ACHN (cell line): Measurements from ENCODE around the gene CAT.
"Not testable (repeated sequence)": the region's sequence is repeated elsewhere in the genome, so short reads cannot be mapped to it uniquely, and the experiment has no call there.

ENCODE experiments used
- DNase-seq: peaks from one replicate; pipeline ENCODE4 v3.0.0-alpha.2; 2015
- in situ Hi-C: cut with HindIII; loops from 2 replicates; pipeline ENCODE4 v1.10.0; 2017; ENCODE audit warnings: low sequenced_read_pairs, low pct_ligation_motif_present, low pct_unique_long_range_greater_than_20kb

Gene CAT

DNA sequence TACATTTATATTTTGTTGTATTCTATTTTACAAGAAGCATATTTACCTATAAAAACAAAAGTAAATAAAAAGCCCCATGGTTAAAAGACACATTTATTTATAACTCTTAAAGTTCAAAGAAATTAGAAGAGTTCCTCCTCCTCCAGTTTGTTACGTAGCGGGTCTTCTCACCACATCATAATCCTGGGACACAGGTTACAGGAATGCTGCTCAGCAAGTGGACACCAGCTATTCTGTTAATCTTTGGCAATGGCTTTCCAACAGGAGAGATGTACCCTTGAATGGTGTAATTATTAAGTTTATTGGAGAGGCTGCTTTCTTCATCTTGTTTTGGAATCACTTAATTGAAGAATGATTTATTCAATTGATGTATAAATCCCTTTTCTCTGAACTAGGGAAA, 19.6 kb upstream of the CAT start:
- in situ Hi-C loops = no loop called here

DNA sequence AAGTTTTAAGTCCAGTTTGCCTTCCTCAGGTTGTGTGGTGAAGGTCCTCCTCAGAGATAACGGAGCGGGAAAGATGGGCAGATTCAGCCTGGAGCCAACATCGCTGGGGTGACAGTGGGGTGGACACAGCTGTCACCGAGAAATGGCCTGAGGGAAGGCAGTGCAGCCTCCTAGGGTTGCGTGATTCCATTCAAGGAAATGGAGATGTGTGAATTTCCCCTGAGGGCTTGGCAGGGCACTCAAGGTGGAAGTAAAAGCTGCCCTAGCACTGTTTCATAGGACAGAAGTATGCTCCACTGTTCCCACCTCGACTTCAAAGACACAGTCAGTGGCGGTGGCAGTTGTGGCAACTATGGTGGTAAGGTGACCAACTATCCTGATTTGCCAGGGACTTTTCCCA, 15.4 kb upstream of the CAT start:
- DNase-seq = no peak
- in situ Hi-C loops = no loop called here

More for the DNA sequence above, 19.6 kb upstream of the CAT start:
- DNase-seq = no peak

DNA sequence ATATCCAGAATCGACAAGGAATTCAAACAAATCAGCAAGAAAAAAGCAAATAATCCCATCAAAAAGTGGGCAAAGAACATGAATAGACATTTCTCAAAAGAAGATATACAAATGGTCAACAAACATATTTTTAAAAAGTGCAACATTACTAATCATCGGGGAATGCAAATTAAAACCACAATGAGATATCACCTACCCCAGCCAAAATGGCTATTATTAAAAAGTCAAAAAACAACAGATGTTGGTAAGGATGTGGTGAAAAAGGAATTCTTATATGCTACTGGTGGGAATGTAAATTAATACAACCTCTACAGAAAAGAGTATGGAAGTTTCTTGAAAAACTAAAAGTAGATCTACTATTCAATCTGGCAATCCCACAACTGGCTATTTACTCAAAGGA, 13.9 kb upstream of the CAT start:
- DNase-seq, in situ Hi-C loops: not testable (repeated sequence)

DNA sequence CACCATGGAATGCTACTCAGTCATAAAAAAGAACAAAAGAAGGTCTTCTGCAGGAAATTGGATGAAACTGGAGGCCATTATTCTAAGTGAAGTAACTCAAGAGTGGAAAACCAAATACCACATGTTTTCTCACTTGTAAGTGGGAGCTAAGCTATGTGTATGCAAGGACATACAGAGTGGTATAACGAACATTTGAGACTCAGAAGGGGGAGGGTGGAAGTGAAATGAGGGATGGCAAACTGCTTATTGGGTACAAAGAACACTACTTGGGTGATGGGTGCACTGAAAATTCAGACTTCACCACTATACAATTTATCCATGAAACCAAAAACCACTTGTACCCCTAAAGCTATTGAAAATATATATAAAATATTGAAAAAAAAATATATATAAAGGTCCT, 13.4 kb upstream of the CAT start:
- no peak for DNase-seq
- in situ Hi-C loops = no loop called here

DNA sequence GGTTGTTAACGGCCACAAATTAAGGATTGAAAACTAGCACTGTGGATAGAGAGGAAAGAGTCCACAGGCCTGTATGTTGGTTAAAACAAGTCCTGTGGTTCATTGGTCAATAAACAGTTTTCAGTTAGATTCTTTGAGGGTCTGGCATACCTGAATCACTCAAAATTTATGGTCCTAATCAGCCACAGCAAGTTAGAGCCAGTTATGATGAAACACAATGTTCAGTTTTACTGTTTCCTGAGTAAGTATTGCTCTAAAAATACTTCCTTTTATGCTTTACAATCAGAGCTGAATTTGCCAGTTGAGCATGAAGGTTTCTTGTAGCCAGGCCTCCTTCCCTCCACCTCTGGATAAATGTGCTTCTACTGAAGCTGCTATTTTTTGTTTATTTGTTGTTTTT, 12.9 kb upstream of the CAT start:
- in situ Hi-C loops = no loop called here
- no peak for DNase-seq

DNA sequence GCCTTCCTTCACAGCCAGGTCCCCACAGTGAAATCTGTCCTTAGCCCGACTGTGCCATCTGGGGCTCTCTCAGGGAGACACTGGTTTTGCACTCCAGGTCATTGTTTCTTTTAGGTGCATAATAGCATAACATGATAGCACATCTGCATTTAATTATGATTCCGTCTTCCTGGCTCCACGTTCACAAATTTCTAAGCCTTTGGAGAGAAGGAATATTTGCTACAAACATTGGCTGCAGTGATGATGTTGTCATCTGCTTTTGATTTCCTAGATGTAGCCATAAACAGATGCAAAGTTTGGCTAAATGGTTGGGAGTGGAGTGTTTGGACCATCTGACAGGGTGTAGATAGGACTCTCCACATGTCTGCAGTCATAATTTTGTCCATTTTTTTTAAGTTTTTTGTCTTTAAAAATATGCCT, 12.0 kb upstream of the CAT start:
- in situ Hi-C loops = no loop called here
- DNase-seq = no peak

DNA sequence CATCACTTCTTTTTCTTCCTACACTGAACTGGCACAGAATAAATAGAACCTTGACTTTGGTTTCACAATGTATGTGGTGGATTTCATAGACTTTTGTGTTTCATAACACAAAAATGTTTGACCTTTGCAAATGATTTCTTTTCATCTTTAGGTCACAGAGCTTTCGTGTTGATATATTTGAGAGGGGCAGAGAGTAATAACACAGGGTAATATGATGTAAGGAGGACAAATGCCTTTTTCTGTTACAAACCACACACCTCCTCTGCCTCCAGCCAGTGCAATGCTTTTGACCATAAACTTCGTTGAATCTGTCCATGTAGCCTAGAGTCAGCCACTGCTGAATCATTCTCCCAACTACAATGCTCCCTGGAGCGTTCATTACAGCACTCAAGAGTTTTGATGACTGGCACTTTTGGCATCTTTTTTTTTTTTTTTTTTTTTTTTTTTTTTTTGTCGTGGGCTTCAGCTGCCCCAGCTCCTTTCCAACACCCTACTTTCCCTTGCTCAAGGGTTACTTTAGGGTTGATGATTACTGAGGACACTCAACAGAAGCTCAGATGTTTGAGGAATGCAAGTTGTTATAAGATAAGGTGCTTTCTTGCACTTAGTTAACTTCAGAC, 11.4 kb upstream of the CAT start:
- in situ Hi-C loops = no loop called here
- peak; percentile 93 for DNase-seq

DNA sequence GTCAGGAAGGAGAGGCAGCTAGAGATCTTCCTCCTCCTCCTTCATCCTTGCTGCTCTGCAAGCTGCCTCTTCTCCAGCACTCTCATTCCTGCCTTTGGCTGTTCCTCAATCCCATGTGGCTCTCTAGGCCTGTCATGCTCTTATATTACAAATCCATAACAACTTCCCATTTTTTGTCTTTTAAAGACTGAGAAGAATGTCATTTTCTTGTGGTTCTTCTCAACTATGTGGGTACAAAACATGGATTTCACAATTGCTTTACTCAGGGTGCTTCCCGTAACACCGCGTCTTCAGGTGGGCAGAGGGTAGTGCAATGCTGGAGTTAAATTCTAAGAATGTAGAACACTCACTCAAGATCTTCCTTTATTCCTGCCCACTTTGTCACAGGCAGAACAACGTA, 6.8 kb upstream of the CAT start:
- DNase-seq = no peak
- in situ Hi-C loops = no loop called here

DNA sequence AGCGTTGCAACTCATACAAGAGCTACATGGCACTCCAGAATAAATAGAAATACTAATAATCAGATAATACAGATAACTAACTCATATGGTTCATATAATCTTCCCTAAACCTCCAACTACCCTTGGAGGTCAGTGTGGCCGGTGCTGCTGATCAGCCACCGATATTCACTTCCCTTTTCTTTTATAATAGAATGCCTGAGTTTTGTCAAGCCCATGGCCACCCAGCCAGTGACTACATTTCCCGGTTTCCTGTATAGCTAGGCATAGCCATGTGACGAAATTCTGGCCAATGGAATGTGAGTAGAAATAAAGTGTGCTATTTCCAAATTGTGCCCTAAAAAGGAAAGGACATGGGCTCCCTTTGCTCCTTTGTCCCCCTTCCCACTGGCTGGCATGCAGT, 5.9 kb upstream of the CAT start:
- in situ Hi-C loops = no loop called here
- no peak for DNase-seq

DNA sequence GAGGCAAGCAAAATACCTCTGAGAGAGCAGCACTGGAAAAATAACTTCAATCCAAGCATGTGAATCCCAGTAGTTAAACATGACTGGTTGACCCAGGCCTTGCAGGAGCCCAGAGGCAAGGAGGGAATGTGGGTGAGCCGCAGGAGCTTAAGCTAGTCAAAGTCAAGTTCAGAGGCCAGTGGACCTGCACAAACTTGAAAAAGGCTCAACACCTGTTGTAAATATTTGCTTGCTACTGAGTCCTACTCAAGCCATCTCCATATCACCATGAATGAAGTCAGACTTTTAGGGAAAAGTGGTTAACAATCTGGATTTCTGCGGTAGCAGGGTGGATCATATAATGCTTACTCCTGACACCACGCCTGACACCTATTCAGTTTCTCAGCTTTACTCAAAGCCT, 4.8 kb upstream of the CAT start:
- in situ Hi-C loops = no loop called here
- DNase-seq = no peak

DNA sequence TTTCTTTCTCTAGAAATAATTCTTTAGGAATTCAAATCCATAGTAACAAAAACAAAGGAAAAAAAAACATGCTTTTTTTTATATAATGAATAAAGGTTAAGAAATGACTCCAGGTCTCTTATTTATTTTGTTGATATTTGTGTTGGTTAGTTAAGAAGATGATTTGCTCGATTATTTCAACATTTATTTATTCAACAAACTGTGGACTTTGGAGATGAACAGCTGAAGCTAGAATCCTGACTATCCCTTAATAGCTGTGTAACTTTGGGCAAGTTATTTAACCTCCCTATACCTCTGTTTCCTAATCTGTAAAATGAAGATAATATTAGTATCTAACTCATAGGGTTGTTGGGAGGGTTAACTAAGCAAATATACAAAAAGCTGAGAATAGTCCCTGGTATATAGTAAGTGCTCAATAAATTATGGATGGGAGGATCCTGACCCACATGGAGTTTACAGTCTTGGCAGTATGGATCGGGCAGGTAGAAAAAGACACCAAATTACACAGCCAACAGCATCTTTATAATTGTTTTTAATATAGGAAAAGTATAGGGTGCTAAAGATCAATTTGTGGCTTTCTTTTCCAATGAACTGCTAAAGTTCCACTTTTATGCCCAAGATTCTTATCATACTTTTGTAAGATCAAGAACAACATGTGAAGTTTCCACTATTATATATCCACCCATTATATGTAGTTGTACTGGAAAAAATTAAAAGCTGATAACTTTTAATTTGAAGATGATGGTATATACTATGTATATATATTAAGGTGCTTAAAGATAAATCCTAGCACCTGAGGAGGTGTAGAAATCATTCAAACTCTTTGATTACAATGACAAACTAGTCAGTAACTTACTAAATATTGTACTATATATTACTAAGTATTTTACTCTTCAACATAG, 1.3 kb upstream of the CAT start:
- DNase-seq = no peak
- in situ Hi-C loops = no loop called here

DNA sequence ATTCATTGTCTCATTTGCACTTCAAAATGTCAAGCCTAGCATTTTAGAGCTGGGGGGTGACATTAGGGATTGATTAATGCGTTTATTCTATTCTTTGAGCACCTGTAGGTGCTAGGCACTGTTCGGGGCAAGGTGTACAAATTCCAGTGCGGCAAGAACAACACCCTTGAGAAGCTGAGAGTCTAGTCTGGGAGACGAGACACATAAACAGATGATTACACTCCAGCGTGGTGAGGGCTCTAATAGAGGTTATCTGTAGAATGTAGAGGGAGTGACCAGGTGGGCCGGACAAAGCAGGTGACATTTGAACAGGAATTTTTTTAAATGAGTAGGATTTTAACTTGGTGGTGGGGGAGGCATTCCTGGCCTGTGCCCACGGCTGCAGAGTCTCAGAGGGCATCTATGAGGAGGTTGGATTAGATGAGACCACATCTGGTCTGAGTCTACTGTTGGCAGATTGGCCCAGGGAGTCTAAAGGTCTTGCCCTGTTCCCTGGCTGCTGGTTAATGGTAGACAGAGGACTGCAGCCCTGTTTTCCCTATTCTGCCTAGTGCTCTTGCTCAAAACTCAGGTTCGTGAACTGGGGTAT, 970 bp downstream of the CAT start:
- DNase-seq = peak; percentile 19
- in situ Hi-C loops = no loop called here

DNA sequence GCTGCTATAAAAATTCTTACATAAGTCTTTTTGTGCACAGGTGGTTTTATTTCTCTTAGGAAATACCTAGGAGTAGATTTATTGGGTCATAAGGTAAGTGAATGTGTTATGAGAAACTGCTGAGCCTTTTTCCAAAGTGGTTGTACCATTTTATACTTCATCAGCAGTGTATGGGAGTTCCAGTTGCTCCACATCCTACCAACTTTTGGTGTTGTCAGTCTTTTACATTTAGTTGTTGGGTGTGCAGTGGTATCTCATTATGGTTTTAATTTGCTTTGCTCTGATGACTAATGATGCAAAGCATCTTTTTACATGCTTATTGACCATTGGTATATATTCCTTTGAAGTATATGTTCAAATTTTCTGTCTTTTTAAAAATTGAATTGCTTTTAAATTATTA, 3.1 kb downstream of the CAT start:
- in situ Hi-C loops = no loop called here
- no peak for DNase-seq

DNA sequence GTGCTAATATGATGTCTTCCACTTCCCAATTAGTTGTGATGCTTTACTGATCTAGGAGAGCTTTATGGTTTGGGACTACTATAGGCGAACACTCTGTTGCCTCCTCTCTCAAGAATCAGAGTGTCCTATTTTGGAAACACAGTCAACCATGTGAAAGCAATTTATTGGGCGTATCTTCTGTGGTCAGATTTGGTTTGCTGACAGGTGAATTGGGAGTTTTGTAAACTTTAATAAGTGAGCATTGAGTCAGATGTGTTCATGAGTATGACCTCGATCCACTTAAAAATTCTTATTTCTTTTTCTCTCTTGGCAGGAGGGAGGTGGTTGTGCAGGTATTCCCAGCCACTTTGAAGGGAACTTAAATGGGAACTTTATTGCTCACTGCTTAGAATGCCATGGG, 4.4 kb downstream of the CAT start:
- DNase-seq = no peak
- in situ Hi-C loops = no loop called here

DNA sequence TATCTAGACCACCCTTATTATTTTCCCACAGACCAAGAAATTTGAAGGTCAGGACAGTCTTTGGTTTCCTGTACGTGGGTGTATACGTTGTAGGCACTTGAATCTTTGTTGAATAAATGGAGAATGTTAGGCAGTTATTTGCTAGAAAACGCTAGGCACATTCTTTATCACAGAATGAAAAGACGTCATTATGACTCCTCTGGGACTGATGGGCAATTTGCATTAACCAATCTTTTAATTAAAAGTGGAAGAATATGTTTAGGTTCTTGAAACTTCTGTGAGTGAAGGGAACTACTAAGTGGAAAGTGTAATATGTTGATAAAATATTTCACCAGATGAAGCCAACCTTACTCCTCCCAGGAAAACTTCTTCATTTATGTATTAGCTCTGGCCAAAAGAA, 5.7 kb downstream of the CAT start:
- no peak for DNase-seq
- in situ Hi-C loops = no loop called here

DNA sequence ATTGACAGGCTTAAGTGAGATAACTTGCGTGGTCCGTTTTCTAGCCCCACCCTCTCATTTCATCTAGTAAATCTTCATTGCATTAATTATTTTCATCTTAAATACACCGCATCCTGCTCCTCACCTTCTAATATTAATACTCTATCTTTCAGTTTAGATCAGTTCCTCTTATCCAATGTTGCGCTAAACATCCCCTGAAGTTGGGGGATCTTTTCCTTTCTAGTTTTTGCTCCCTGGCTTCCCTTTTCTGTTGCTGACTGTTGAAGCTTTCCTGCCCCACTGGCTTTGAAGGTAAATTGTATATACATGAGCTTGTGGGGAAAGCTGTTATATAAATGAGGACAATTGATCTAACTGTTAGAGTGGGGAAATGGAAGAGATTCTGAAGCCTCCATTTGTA, 7.2 kb downstream of the CAT start:
- in situ Hi-C loops = no loop called here
- no peak for DNase-seq

DNA sequence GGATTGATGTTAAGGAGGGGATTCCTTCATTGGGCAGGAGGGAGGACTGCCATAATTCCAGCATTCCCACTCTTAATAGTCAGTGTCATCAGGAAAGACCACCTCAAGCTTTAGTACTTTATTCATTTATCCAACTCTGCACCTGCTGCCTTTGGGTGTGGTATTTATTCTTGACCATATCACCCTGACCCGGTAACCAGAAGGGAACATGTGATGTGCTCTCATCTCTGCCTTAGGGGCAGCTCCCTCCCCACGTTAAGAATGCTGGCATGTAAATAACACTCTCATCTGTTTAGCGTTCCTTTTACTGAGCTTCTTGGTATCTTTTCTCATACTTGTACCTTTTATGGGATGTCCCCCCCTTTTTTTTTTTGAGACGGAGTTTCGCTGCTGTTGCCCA, 7.7 kb downstream of the CAT start:
- DNase-seq = no peak
- in situ Hi-C loops = no loop called here

DNA sequence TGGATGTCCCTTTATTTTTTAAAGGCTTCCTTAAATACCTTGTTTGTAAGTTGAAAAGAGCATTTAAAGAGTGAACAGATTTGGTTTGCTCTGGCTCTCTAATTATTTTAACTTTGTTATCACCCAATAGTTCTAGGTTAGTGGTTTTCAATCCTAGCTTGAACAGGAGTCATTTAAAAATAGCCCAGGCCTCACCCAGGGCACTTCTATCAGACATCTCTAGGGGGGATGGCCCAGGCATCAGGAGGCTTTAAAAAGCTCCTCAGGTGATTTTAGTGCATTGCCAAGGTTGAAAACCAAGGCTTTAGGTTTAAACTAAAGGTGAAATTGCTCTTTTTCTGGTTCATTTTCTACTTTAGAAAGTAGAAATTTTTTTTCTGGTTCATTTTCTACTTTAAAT, 8.3 kb downstream of the CAT start:
- in situ Hi-C loops = no loop called here
- no peak for DNase-seq

DNA sequence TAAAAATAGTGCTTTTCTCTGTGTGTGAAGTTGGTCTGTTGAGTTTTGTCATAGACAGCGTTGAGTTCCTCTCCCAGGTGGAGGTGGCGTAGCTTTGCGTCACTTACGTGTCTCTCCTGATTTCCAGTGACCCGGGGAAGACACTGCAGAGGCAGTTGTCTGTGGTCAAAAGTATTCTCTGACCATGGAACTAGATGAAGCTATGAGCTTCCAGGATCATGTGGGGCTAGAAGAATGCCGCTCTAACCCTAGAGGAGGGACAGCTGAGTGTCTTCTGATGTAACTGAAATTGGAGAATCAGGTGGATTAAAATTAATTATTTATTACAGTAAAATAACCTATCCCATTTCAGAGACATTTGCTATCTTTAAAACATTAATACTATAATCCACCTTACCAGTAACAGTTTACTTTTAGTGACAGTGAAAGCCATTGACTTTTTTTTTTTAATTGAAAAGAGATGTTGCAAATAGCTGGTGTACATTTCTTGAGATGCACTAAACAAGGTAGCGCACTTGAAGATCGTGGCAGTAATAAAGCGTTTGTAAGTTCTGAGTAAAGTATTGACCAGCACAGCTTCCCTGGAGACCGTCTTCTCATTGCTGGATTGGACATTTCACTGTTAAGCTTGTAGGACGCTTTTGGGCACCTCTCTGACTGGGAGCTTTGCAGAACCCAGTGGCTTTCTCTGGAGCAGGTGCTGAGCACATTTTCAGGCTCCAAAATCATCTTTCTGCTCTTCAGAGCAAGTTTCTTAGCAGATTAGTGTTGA, 9.7 kb downstream of the CAT start:
- DNase-seq = no peak
- in situ Hi-C loops = no loop called here
